Measurements from ENCODE around the gene MLLT3. TPM values are rescaled to one million over a fixed set of nuclear protein-coding genes. Genes with fewer than 3 reads are reported as not detected.

The MLLT3 gene
- total RNA-seq, 1 donor = 17.4 TPM

DNA sequence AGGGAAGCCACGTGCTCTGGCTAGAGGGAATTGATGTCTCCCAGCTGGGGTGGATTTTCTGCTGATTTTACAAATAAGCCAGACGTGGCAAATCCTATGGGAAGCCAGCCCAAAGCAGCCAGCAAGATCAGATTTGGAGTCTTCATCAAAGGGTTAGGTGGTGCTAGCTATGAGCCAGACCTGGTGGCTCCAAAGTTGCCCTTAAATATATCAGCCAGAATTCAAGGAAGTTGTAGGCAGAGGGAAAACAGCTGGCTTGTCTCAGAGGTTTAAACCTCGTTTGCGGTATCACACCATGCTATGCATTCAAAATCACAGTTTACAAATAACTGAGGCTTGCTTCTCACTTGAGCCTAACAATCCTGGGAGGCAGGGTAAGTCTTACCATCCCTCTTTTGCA, 313.2 kb downstream of the MLLT3 start:
- peak; percentile 47 for DNase-seq (ENCODE audit: insufficient read length, low spot score, missing footprints)
- Histone ChIP-seq H3K27ac (ENCODE audit: low read depth, low read length) (no peak overlapping the region), H3K4me3 (ENCODE audit: insufficient read depth, low read length) (no peak overlapping the region), H3K36me3 (ENCODE audit: insufficient read depth, low read length) (no peaks in the 10 kb centered on the region), H3K27me3 (ENCODE audit: insufficient read depth, low read length) (peaks cover 4% of the 10 kb centered on the region), H4K20me1 (ENCODE audit: insufficient read depth, low read length) (no peaks in the 10 kb centered on the region), H3K9me3 (ENCODE audit: low read depth, low read length) (no peaks in the 10 kb centered on the region), H2AFZ (ENCODE audit: low read length) (no peak overlapping the region), H3K4me1 (ENCODE audit: insufficient read depth, low read length) (no peaks in the 10 kb centered on the region), H3K79me2 (ENCODE audit: insufficient read depth, low read length) (no peaks in the 10 kb centered on the region), H3K4me2 (ENCODE audit: insufficient read depth, low read length) (no peak overlapping the region)
- TF ChIP-seq CTCF (IDR thresholded peaks at IDR 0.05; ENCODE audit: extremely low read depth, low read depth, low read length) = no peak

- peak overlapping the region; percentile 43 for H3K4me2 ChIP-seq (ENCODE audit: insufficient read depth, low read length)
Measured at GRCh38 chr9:20307621-20308020, 314.7 kb downstream of the MLLT3 start.

DNA sequence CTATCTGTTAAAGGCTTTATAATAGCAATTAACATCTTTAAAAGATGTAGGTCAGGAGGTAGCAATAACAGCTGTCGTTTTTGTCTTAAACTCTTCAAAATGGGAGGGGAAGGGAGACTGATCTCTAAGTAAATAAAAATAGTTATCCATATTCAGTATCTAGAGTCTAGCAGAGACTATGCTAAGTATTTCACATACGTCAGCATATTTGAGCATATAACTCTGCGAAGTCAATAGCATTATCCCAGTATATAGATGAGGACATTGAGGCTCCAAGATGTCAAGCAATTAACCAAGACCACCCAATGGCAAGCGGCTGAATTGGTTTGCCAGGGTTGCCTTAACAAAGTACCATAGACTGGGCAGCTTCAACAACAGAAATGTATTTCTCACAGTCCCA, 316.8 kb downstream of the MLLT3 start:
- H3K4me3 ChIP-seq (ENCODE audit: insufficient read depth, low read length) = no peak overlapping the region
- DNase-seq (ENCODE audit: insufficient read length, low spot score, missing footprints) = no peak
- no peak overlapping the region for H3K4me2 ChIP-seq (ENCODE audit: insufficient read depth, low read length)
- TF ChIP-seq CTCF (IDR thresholded peaks at IDR 0.05; ENCODE audit: extremely low read depth, low read depth, low read length) = no peak
- H3K4me1 ChIP-seq (ENCODE audit: insufficient read depth, low read length) = no peaks in the 10 kb centered on the region
- H3K36me3 ChIP-seq (ENCODE audit: insufficient read depth, low read length) = no peaks in the 10 kb centered on the region
- peaks cover 4% of the 10 kb centered on the region for H3K27me3 ChIP-seq (ENCODE audit: insufficient read depth, low read length)
- H3K9me3 ChIP-seq (ENCODE audit: low read depth, low read length) = no peaks in the 10 kb centered on the region
- H2AFZ ChIP-seq (ENCODE audit: low read length) = no peak overlapping the region
- no peaks in the 10 kb centered on the region for H4K20me1 ChIP-seq (ENCODE audit: insufficient read depth, low read length)
- H3K79me2 ChIP-seq (ENCODE audit: insufficient read depth, low read length) = no peaks in the 10 kb centered on the region
- no peak overlapping the region for H3K27ac ChIP-seq (ENCODE audit: low read depth, low read length)

More at GRCh38 chr9:20307621-20308020, 314.7 kb downstream of the MLLT3 start:
- DNase-seq (ENCODE audit: insufficient read length, low spot score, missing footprints) = no peak
- no peak for TF ChIP-seq CTCF (IDR thresholded peaks at IDR 0.05; ENCODE audit: extremely low read depth, low read depth, low read length)
- H3K27me3 ChIP-seq (ENCODE audit: insufficient read depth, low read length) = peaks cover 4% of the 10 kb centered on the region
- H3K36me3 ChIP-seq (ENCODE audit: insufficient read depth, low read length) = no peaks in the 10 kb centered on the region
- H3K79me2 ChIP-seq (ENCODE audit: insufficient read depth, low read length) = no peaks in the 10 kb centered on the region
- H3K9me3 ChIP-seq (ENCODE audit: low read depth, low read length) = no peaks in the 10 kb centered on the region
- peak overlapping the region; percentile 68 for H2AFZ ChIP-seq (ENCODE audit: low read length)
- H3K4me1 ChIP-seq (ENCODE audit: insufficient read depth, low read length) = no peaks in the 10 kb centered on the region
- no peaks in the 10 kb centered on the region for H4K20me1 ChIP-seq (ENCODE audit: insufficient read depth, low read length)
- no peak overlapping the region for H3K27ac ChIP-seq (ENCODE audit: low read depth, low read length)
- H3K4me3 ChIP-seq (ENCODE audit: insufficient read depth, low read length) = no peak overlapping the region

DNA sequence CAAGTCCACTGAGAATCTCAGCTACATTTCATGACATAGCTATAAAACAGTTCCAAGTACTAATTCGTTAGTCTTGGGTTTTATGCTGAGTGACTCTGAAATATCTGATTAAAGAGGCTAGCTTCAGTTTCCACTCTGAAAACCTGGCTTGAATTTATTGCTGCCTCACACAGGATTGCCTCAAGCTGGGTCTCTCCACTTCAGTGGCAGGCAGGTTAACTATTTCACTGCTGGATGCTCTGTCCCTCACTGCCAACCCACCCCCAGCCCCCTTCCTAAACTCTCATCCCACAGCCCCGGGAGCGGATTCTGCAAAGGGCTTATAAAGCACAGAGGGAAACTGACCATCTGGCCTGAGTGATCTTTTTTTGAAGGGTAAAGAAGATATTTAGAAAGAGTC, 318.3 kb downstream of the MLLT3 start:
- no peaks in the 10 kb centered on the region for H3K36me3 ChIP-seq (ENCODE audit: insufficient read depth, low read length)
- peaks cover 2% of the 10 kb centered on the region for H3K27me3 ChIP-seq (ENCODE audit: insufficient read depth, low read length)
- no peak overlapping the region for H3K4me2 ChIP-seq (ENCODE audit: insufficient read depth, low read length)
- no peak for TF ChIP-seq CTCF (IDR thresholded peaks at IDR 0.05; ENCODE audit: extremely low read depth, low read depth, low read length)
- DNase-seq (ENCODE audit: insufficient read length, low spot score, missing footprints) = no peak
- H3K4me1 ChIP-seq (ENCODE audit: insufficient read depth, low read length) = no peaks in the 10 kb centered on the region
- no peaks in the 10 kb centered on the region for H3K9me3 ChIP-seq (ENCODE audit: low read depth, low read length)
- H3K4me3 ChIP-seq (ENCODE audit: insufficient read depth, low read length) = no peak overlapping the region
- no peak overlapping the region for H3K27ac ChIP-seq (ENCODE audit: low read depth, low read length)
- no peaks in the 10 kb centered on the region for H3K79me2 ChIP-seq (ENCODE audit: insufficient read depth, low read length)
- H2AFZ ChIP-seq (ENCODE audit: low read length) = no peak overlapping the region
- no peaks in the 10 kb centered on the region for H4K20me1 ChIP-seq (ENCODE audit: insufficient read depth, low read length)

Data from osteoblast (primary cell).